ENCODE results near the gene FNIP2. TPM values are rescaled to one million over a fixed set of nuclear protein-coding genes. Genes with fewer than 3 reads are reported as not detected.

Gene FNIP2
- total RNA-seq, 3 donors from 2014 or later (not counting 1 experiment from before 2014, with no cell fraction given), result 19.4 to 22.6 (median 21.8) TPM

DNA sequence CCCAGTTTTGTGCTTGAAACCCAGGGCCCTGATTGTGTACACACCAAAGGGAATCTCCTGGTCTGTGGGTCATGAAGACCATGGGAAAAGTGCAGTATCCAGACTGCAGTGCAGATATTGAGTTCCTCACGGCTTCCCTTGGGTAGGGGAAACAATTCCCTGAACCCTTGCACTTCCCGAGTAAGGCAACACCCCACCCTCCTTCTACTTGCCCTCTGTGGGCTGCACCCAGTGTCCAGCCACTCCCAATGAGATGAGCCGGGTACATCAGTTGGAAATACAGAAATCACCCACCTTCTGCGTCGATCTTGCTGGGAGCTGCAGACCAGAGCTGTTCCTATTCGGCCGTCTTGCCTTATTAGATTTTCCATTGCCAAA, 134.2 kb downstream of the FNIP2 start:
- ATAC-seq (no peak), DNase-seq (no peak)
- Histone ChIP-seq H3K9me3 (ENCODE audit: control insufficient read depth, insufficient read depth, low read length) (no peaks in the 10 kb centered on the region), H3K27ac (ENCODE audit: low read length) (no peak overlapping the region), H3K4me1 (ENCODE audit: control insufficient read depth, insufficient read depth, low read length) (peaks cover 11% of the 10 kb centered on the region), H3K27me3 (ENCODE audit: control insufficient read depth, insufficient read depth, low read length) (no peaks in the 10 kb centered on the region), H3K4me3 (ENCODE audit: low read length) (no peak overlapping the region), H3K36me3 (ENCODE audit: control insufficient read depth, insufficient read depth, low read length) (peaks cover 5% of the 10 kb centered on the region)
- TF ChIP-seq, protein P1, sequence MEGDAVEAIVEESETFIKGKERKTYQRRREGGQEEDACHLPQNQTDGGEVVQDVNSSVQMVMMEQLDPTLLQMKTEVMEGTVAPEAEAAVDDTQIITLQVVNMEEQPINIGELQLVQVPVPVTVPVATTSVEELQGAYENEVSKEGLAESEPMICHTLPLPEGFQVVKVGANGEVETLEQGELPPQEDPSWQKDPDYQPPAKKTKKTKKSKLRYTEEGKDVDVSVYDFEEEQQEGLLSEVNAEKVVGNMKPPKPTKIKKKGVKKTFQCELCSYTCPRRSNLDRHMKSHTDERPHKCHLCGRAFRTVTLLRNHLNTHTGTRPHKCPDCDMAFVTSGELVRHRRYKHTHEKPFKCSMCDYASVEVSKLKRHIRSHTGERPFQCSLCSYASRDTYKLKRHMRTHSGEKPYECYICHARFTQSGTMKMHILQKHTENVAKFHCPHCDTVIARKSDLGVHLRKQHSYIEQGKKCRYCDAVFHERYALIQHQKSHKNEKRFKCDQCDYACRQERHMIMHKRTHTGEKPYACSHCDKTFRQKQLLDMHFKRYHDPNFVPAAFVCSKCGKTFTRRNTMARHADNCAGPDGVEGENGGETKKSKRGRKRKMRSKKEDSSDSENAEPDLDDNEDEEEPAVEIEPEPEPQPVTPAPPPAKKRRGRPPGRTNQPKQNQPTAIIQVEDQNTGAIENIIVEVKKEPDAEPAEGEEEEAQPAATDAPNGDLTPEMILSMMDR (IDR thresholded peaks at IDR 0.05), result no peak
- 97% methylated on average over 7 of the region's 7 CpGs for WGBS (ENCODE audit: insufficient coverage)
- Mint-ChIP-seq H3K4me1 (peaks cover 29 to 48% of the 10 kb centered on the region in 2 donors), H3K4me3 (no peak overlapping the region), H3K27me3 (ENCODE audit: low read depth in 2 of 2) (no peaks in the 10 kb centered on the region), H3K36me3 (no peaks in the 10 kb centered on the region), H3K9me3 (peaks cover 0 to 2% of the 10 kb centered on the region in 2 donors), H3K27ac (peak overlapping the region in 1 of 2 donors; percentile 41)
- intact Hi-C loops (cut with micrococcal nuclease), result no loop called here

GRCh38 chr4:158903472-158904043, 134.7 kb downstream of the FNIP2 start:
- intact Hi-C loops (cut with micrococcal nuclease), result no loop called here
- Histone ChIP-seq H3K27me3 (ENCODE audit: control insufficient read depth, insufficient read depth, low read length) (no peaks in the 10 kb centered on the region), H3K4me3 (ENCODE audit: low read length) (no peak overlapping the region), H3K36me3 (ENCODE audit: control insufficient read depth, insufficient read depth, low read length) (peaks cover 5% of the 10 kb centered on the region), H3K27ac (ENCODE audit: low read length) (no peak overlapping the region), H3K9me3 (ENCODE audit: control insufficient read depth, insufficient read depth, low read length) (no peaks in the 10 kb centered on the region), H3K4me1 (ENCODE audit: control insufficient read depth, insufficient read depth, low read length) (peaks cover 11% of the 10 kb centered on the region)
- H3K27ac Mint-ChIP-seq, result peak overlapping the region in 1 of 2 donors; percentile 41
- H3K4me3 Mint-ChIP-seq, result no peak overlapping the region
- H3K4me1 Mint-ChIP-seq, result peaks cover 24 to 43% of the 10 kb centered on the region in 2 donors
- no peak for DNase-seq
- 99% methylated on average over 3 of the region's 3 CpGs for WGBS (ENCODE audit: insufficient coverage)
- no peaks in the 10 kb centered on the region for H3K9me3 Mint-ChIP-seq
- no peak for ATAC-seq
- TF ChIP-seq, protein P1 (IDR thresholded peaks at IDR 0.05), result no peak
- no peaks in the 10 kb centered on the region for H3K27me3 Mint-ChIP-seq (ENCODE audit: low read depth in 2 of 2)
- H3K36me3 Mint-ChIP-seq, result no peaks in the 10 kb centered on the region

DNA sequence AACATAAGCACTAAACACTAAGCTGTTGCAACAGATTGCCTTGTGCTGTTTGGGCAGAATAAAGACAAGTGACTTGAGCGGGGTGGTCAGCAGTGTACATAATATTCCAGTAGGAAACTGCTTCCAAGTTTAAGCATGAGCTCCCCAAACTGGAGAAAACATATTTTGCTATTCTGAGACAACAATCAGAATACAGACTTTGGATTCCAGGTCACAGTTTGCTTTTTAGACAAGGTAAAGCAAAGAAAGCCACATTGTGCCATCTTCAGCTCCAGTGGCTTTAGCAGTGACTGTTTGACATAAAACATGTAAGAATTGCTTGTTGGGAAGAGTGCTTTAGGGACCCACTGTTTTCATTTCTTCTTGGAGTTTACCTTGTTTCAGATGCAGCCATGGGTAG, 136.0 kb downstream of the FNIP2 start:
- Mint-ChIP-seq H3K4me3 (no peak overlapping the region), H3K27ac (peak overlapping the region in 1 of 2 donors; percentile 41), H3K27me3 (ENCODE audit: low read depth in 2 of 2) (no peaks in the 10 kb centered on the region), H3K4me1 (peaks cover 17 to 36% of the 10 kb centered on the region in 2 donors), H3K36me3 (no peaks in the 10 kb centered on the region), H3K9me3 (no peaks in the 10 kb centered on the region)
- no peak for DNase-seq
- H3K4me1 ChIP-seq (ENCODE audit: control insufficient read depth, insufficient read depth, low read length), result peaks cover 11% of the 10 kb centered on the region
- H3K4me3 ChIP-seq (ENCODE audit: low read length), result no peak overlapping the region
- no peaks in the 10 kb centered on the region for H3K27me3 ChIP-seq (ENCODE audit: control insufficient read depth, insufficient read depth, low read length)
- H3K27ac ChIP-seq (ENCODE audit: low read length), result no peak overlapping the region
- TF ChIP-seq, protein P1 (IDR thresholded peaks at IDR 0.05), result no peak
- H3K36me3 ChIP-seq (ENCODE audit: control insufficient read depth, insufficient read depth, low read length), result peaks cover 5% of the 10 kb centered on the region
- intact Hi-C loops (cut with micrococcal nuclease), result loop anchor here (5.0 kb wide), 1 partner anchor 33 kb away; no protein-coding TSS in a partner anchor
- 100% methylated on average over 1 of the region's 1 CpG for whole genome bisulfite sequencing (ENCODE audit: insufficient coverage)
- H3K9me3 ChIP-seq (ENCODE audit: control insufficient read depth, insufficient read depth, low read length), result no peaks in the 10 kb centered on the region
- ATAC-seq, result no peak

DNA sequence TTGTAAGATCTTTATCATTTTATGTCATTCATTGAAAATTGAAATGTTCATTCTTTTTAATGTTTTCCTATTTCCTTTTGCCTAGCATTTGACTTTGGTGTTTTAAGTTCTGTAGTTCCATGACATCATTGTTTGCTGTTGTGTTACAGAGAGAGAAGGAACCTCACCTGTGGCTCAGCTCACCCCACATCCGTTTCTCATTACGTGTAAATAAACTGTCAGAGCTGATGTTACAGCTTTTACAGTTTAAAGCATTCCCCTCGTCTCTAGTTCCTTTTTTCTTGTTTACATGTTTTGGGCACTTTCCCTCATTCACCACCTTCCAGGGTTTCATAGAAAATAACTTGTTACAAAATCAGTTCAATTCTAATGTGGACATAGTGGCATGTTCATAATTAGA, 137.2 kb downstream of the FNIP2 start:
- Histone ChIP-seq H3K36me3 (ENCODE audit: control insufficient read depth, insufficient read depth, low read length) (peaks cover 5% of the 10 kb centered on the region), H3K9me3 (ENCODE audit: control insufficient read depth, insufficient read depth, low read length) (no peaks in the 10 kb centered on the region), H3K4me3 (ENCODE audit: low read length) (no peak overlapping the region), H3K4me1 (ENCODE audit: control insufficient read depth, insufficient read depth, low read length) (peaks cover 11% of the 10 kb centered on the region), H3K27ac (ENCODE audit: low read length) (no peak overlapping the region), H3K27me3 (ENCODE audit: control insufficient read depth, insufficient read depth, low read length) (no peaks in the 10 kb centered on the region)
- Mint-ChIP-seq H3K27me3 (ENCODE audit: low read depth in 2 of 2) (no peaks in the 10 kb centered on the region), H3K4me1 (peaks cover 13 to 33% of the 10 kb centered on the region in 2 donors), H3K9me3 (no peaks in the 10 kb centered on the region), H3K36me3 (no peaks in the 10 kb centered on the region), H3K4me3 (no peak overlapping the region), H3K27ac (peak overlapping the region; percentile 50 to 64)
- WGBS (ENCODE audit: insufficient coverage), result 37% methylated on average over 3 of the region's 3 CpGs
- DNase-seq (peak in 1 of 2 donors; percentile 52), ATAC-seq (peak; percentile 76 to 79 (median 78))
- intact Hi-C loops (cut with micrococcal nuclease), result loop anchor here (5.0 kb wide), 1 partner anchor 34 kb away; no protein-coding TSS in a partner anchor
- TF ChIP-seq, protein P1 (IDR thresholded peaks at IDR 0.05), result no peak

Data from natural killer cell (primary cell).